HG02763 (cell line): ENCODE data around the gene SLC44A5.
"Not testable (repeated sequence)": the region's sequence is repeated elsewhere in the genome, so short reads cannot be mapped to it uniquely, and the experiment has no call there.

Experiments used
- ATAC-seq: cut with Tn5 transposase; IDR thresholded peaks from one replicate; pipeline ENCODE4 v1.9.1; 2021; ENCODE audit warnings: mild to moderate bottlenecking, moderate library complexity; ENCODE audit not compliant: unreplicated experiment

SLC44A5 gene

GRCh38 chr1:75522389-75522788 is 88.5 kb downstream of the SLC44A5 start:
- ATAC-seq, result no peak

GRCh38 chr1:75521658-75522057 is 89.3 kb downstream of the SLC44A5 start:
- no peak for ATAC-seq

- ATAC-seq, result no peak
These were observed 89.9 kb downstream of the SLC44A5 start for GRCh38 chr1:75520862-75521475.

- no peak for ATAC-seq
These were observed 91.1 kb downstream of the SLC44A5 start for GRCh38 chr1:75519651-75520427.

GRCh38 chr1:75518686-75519085 is 92.2 kb downstream of the SLC44A5 start:
- no peak for ATAC-seq

GRCh38 chr1:75514270-75514669 is 96.6 kb downstream of the SLC44A5 start:
- no peak for ATAC-seq

GRCh38 chr1:75506976-75507375 is 103.9 kb downstream of the SLC44A5 start:
- ATAC-seq, result no peak

- ATAC-seq, result no peak
These were observed 107.5 kb downstream of the SLC44A5 start for GRCh38 chr1:75503221-75503974.

- ATAC-seq, result no peak
These were observed 108.1 kb downstream of the SLC44A5 start for GRCh38 chr1:75502776-75503175.

- ATAC-seq, result no peak
These were observed 109.2 kb downstream of the SLC44A5 start for GRCh38 chr1:75501577-75502295.

- no peak for ATAC-seq
These were observed 118.9 kb downstream of the SLC44A5 start for GRCh38 chr1:75492011-75492410.

GRCh38 chr1:75487399-75487798 is 123.5 kb downstream of the SLC44A5 start:
- ATAC-seq, result no peak

- ATAC-seq, result no peak
These were observed 126.1 kb downstream of the SLC44A5 start for GRCh38 chr1:75484789-75485188.

- ATAC-seq, result no peak
These were observed 128.0 kb downstream of the SLC44A5 start for GRCh38 chr1:75482951-75483350.

- not testable (repeated sequence) for ATAC-seq
These were observed 134.4 kb downstream of the SLC44A5 start for GRCh38 chr1:75476486-75476885.

GRCh38 chr1:75475696-75476095 is 135.2 kb downstream of the SLC44A5 start:
- ATAC-seq, result no peak

GRCh38 chr1:75472971-75473603 is 137.8 kb downstream of the SLC44A5 start:
- ATAC-seq, result no peak

- ATAC-seq, result no peak
These were observed 138.6 kb downstream of the SLC44A5 start for GRCh38 chr1:75472089-75472970.

GRCh38 chr1:75471252-75471651 is 139.7 kb downstream of the SLC44A5 start:
- no peak for ATAC-seq

- no peak for ATAC-seq
These were observed 140.5 kb downstream of the SLC44A5 start for GRCh38 chr1:75470448-75470847.
